GM12878 (cell line): ENCODE results near the gene NEGR1. TPM values are rescaled to one million over a fixed set of nuclear protein-coding genes. Genes with fewer than 3 reads are reported as not detected.

Experiments used
- ATAC-seq: fragments of 200-7000 bp; cut with Tn5 transposase; 3 replicates; pipeline ENCODE4 v1.9.1; 2020; ENCODE audit warnings: mild to moderate bottlenecking, moderate library complexity
- BruUV-seq: library from RNA; stranded (reverse); fragments of 400-500 nt; replicated peaks from 2 replicates; lab custom pipeline; 2021; lab: Mats Ljungman, UMichigan
- CTCF ChIA-PET: fragments of 300-600 bp; sonication (Branson Sonifier 250); formaldehyde crosslinking; extraction: SDS; loops from one replicate; lab custom pipeline; 2021; ENCODE audit warnings: inconsistent platforms; lab: Yijun Ruan, JAX
- POLR2A ChIA-PET: fragments of 350-600 bp; formaldehyde crosslinking; extraction: SDS; loops from one replicate; lab custom pipeline; 2021; ENCODE audit warnings: inconsistent platforms; lab: Charles Lee
- RAD21 ChIA-PET: fragments of 300-600 bp; sonication (Branson Sonifier 250); formaldehyde crosslinking; loops from one replicate; lab custom pipeline; 2023; ENCODE audit warnings: antibody characterized with exemption; ENCODE audit not compliant: unreplicated experiment; lab: Charles Lee
- SMC1A ChIA-PET: fragments of 300-600 bp; sonication (Branson Sonifier 250); formaldehyde crosslinking; loops from one replicate; lab custom pipeline; 2023; ENCODE audit not compliant: unreplicated experiment, uncharacterized antibody; lab: Charles Lee
- DNase-seq: peaks from one replicate; pipeline ENCODE4 v3.0.0-alpha.2; 2011; ENCODE audit warnings: low read depth, low spot score
- FAIRE-seq: peaks from 3 replicates; lab custom pipeline; 2011; peaks lifted over from hg19 to GRCh38; lab: Jason Lieb, UNC
- H2AFZ ChIP-seq: 2 replicates; pipeline ENCODE4 v1.6.0; 2011; ENCODE audit warnings: low read depth, low read length, control low read depth; ENCODE audit not compliant: control insufficient read depth
- H3K27ac ChIP-seq: 2 replicates; pipeline ENCODE4 v1.5.1; 2011; ENCODE audit warnings: control low read depth; ENCODE audit not compliant: control insufficient read depth, insufficient read depth
- H3K27me3 ChIP-seq, 2 experiments: replicated peaks in 1 of 2; 2 replicates each; pipeline versions ENCODE4 v1.6.0 to v1.6.1; 2011; ENCODE audit warnings: low read length in 1 of 2; ENCODE audit not compliant: control insufficient read depth in 2 of 2, insufficient read depth in 2 of 2
- H3K36me3 ChIP-seq, 2 experiments: 2 replicates each; pipeline ENCODE4 v1.5.1; 2011; ENCODE audit warnings: low read length in 1 of 2; ENCODE audit not compliant: control insufficient read depth in 2 of 2, insufficient read depth in 2 of 2
- H3K4me1 ChIP-seq: 2 replicates; pipeline ENCODE4 v1.6.1; 2011; ENCODE audit warnings: mild to moderate bottlenecking, low read length, moderate library complexity, mixed read lengths; ENCODE audit not compliant: control insufficient read depth, insufficient read depth
- H3K4me2 ChIP-seq: 2 replicates; pipeline ENCODE4 v1.6.0; 2011; ENCODE audit warnings: control low read depth; ENCODE audit not compliant: control insufficient read depth, insufficient read depth
- H3K4me3 ChIP-seq: fragments of 200-600 bp; sonication (generic); 2 replicates; pipeline ENCODE4 v1.5.1; 2016
- H3K79me2 ChIP-seq: 2 replicates; pipeline ENCODE4 v1.6.0; 2011; ENCODE audit warnings: low read length; ENCODE audit not compliant: control insufficient read depth, insufficient read depth
- H3K9ac ChIP-seq: 2 replicates; pipeline ENCODE4 v1.8.0; 2011; ENCODE audit warnings: low read length, control low read depth, mixed read lengths; ENCODE audit not compliant: control insufficient read depth, insufficient read depth
- H3K9me3 ChIP-seq: replicated peaks from 3 replicates; pipeline ENCODE4 v1.5.1; 2011; ENCODE audit warnings: mild to moderate bottlenecking, low read length; ENCODE audit not compliant: control insufficient read depth, insufficient read depth
- H4K20me1 ChIP-seq: 2 replicates; pipeline ENCODE4 v1.6.0; 2011; ENCODE audit not compliant: control insufficient read depth, insufficient read depth
- RELA ChIP-seq: fragments of 450-650 bp; IDR thresholded peaks from 2 replicates; pipeline ENCODE4 v1.8.0; 2014; ENCODE audit warnings: borderline replicate concordance; ENCODE audit not compliant: partially characterized antibody
- TCF3 ChIP-seq: IDR thresholded peaks from 2 replicates; pipeline ENCODE4 v1.6.1; 2012; ENCODE audit warnings: low read depth, mild to moderate bottlenecking, low read length, borderline replicate concordance; ENCODE audit not compliant: insufficient read depth
- YY1 ChIP-seq: IDR thresholded peaks from 2 replicates; pipeline ENCODE4 v1.6.1; 2011; ENCODE audit warnings: low read depth, mild to moderate bottlenecking, low read length
- WGBS: methylation state at CpG from one replicate; pipeline ENCODE4 v1.1.6; 2016; ENCODE audit warnings: low lambda C conversion rate; ENCODE audit not compliant: insufficient replicate concordance, insufficient coverage; ENCODE audit errors: missing lambda C conversion rate; 5-methylcytosine and 5-hydroxymethylcytosine counted together
- in situ Hi-C: fragments of 300-500 bp; cut with MboI; formaldehyde crosslinking; loops from 9 replicates; pipeline ENCODE4 v1.14.3; 2018; ENCODE audit warnings: mixed read lengths
- intact Hi-C: fragments of 100-400 bp; cut with micrococcal nuclease; formaldehyde crosslinking; loops from one replicate; pipeline ENCODE4 v1.14.2; 2022; ENCODE audit not compliant: unreplicated experiment
- polyA plus RNA-seq, 11 experiments: library from polyadenylated mRNA; depleted of rRNA in 4 of 11; unstranded in 6 of 11; stranded (reverse) in 5 of 11; fragments of >200 nt; fragmentation: Nextera tagmentation in 4 of 11; fragmentation: Illumina TruSeq in 1 of 11; extraction: Ambion mirVana in 4 of 11; extraction: Trizol in 1 of 11; gene quantifications; 1 replicate in 1 of 11; 2 replicates in 10 of 11; pipeline versions ENCODE4 v1.2.1 to v1.2.3, GENCODE V29; 2011 to 2016; ENCODE audit warnings: inconsistent platforms in 2 of 11, missing spikeins in 2 of 11, low read depth in 1 of 11
- total RNA-seq, 4 experiments: library from RNA; depleted of rRNA in 3 of 4; stranded (reverse); fragments of >200 nt in 3 of 4; fragmentation: Illumina TruSeq in 1 of 4; extraction: Trizol in 1 of 4; gene quantifications; 2 replicates each; pipeline versions ENCODE4 v1.2.1 to v1.2.3, GENCODE V29; 2013 to 2021
- TF ChIP-seq, protein P1 (sequence below): fragments of 450-650 bp; IDR thresholded peaks from 2 replicates; pipeline ENCODE4 v1.6.1; 2017; ENCODE audit warnings: mild to moderate bottlenecking, moderate library complexity
- TF ChIP-seq, protein P2 (sequence below): IDR thresholded peaks from 2 replicates; pipeline ENCODE4 v1.6.1; 2012; ENCODE audit warnings: low read depth, low read length, improper control_type of control experiment
- TF ChIP-seq, protein P3 (sequence below): IDR thresholded peaks from 2 replicates; pipeline ENCODE4 v1.6.1; 2011; ENCODE audit warnings: mild to moderate bottlenecking, low read depth, low read length, moderate library complexity; ENCODE audit not compliant: insufficient replicate concordance

NEGR1 gene
- total and polyA plus RNA-seq, 10 of the 15 experiments (the other 5 are each of a cell fraction or from before 2014, with no cell fraction given) = under 0.01 to 0.03 (median 0.01) TPM; not detected in 7

DNA sequence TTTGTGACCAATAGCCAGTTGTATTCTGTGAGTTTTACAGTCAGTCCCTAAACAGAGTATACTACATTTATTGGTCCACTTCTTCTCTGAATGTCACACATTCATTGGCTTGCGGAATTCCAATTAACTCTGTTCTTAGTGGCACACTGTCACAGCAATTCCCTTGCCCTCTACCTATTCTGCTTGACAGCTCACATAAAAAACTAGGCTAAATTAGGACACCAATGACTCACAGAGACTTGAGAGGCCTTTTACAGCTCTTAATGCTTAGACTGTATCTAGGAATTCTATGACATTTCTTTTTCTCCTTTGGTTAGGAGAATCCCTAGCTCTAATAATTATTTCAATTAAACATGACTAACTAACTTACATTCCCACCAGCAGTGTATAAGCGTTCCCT lies 104.1 kb downstream of the NEGR1 start (continued):
- TF ChIP-seq, protein P1, sequence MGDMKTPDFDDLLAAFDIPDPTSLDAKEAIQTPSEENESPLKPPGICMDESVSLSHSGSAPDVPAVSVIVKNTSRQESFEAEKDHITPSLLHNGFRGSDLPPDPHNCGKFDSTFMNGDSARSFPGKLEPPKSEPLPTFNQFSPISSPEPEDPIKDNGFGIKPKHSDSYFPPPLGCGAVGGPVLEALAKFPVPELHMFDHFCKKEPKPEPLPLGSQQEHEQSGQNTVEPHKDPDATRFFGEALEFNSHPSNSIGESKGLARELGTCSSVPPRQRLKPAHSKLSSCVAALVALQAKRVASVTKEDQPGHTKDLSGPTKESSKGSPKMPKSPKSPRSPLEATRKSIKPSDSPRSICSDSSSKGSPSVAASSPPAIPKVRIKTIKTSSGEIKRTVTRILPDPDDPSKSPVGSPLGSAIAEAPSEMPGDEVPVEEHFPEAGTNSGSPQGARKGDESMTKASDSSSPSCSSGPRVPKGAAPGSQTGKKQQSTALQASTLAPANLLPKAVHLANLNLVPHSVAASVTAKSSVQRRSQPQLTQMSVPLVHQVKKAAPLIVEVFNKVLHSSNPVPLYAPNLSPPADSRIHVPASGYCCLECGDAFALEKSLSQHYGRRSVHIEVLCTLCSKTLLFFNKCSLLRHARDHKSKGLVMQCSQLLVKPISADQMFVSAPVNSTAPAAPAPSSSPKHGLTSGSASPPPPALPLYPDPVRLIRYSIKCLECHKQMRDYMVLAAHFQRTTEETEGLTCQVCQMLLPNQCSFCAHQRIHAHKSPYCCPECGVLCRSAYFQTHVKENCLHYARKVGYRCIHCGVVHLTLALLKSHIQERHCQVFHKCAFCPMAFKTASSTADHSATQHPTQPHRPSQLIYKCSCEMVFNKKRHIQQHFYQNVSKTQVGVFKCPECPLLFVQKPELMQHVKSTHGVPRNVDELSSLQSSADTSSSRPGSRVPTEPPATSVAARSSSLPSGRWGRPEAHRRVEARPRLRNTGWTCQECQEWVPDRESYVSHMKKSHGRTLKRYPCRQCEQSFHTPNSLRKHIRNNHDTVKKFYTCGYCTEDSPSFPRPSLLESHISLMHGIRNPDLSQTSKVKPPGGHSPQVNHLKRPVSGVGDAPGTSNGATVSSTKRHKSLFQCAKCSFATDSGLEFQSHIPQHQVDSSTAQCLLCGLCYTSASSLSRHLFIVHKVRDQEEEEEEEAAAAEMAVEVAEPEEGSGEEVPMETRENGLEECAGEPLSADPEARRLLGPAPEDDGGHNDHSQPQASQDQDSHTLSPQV = no peak

DNA sequence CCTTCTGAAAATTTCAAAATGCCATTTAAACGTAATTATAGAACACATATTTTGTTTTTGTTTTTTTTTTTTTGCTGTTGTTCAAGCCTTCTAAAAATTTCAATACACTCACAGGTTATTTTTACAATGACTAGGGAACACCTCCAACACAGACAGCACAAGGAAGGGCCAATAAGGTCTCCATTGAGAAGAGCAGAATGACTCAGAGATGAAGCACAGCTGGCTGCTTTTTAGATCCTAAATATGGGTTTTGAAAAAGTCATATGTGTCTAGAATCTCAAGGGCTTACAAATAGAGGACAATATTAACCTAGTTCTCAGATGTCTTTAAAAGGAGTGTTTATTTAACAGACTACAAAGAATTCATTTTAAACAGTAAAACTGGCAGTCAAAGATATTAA lies 104.6 kb downstream of the NEGR1 start:
- no peaks in the 10 kb centered on the region for H4K20me1 ChIP-seq
- H3K4me3 ChIP-seq = no peak overlapping the region
- no peaks in the 10 kb centered on the region for H3K36me3 ChIP-seq
- no peaks in the 10 kb centered on the region for H3K4me1 ChIP-seq
- H3K79me2 ChIP-seq = no peaks in the 10 kb centered on the region
- no peak overlapping the region for H2AFZ ChIP-seq
- H3K4me2 ChIP-seq = no peak overlapping the region
- POLR2A ChIA-PET = no interaction called here
- ATAC-seq (no peak), FAIRE-seq (no peak), DNase-seq (no peak)
- no peaks in the 10 kb centered on the region for H3K27me3 ChIP-seq
- WGBS = 0% methylated on average over 1 of the region's 1 CpG
- in situ Hi-C loops (no loop called here), intact Hi-C loops (no loop called here)
- no peak overlapping the region for H3K9ac ChIP-seq
- H3K9me3 ChIP-seq = no peaks in the 10 kb centered on the region
- CTCF ChIA-PET = interaction anchor here (0.6 kb wide), 1 partner anchor 498 kb away, joined by 3 read pairs; no protein-coding TSS in a partner anchor
- RAD21 ChIA-PET = interaction anchor here (0.6 kb wide), 1 partner anchor 39 kb away, joined by 3 read pairs; no protein-coding TSS in a partner anchor
- BruUV-seq = no TSS peak
- no peak overlapping the region for H3K27ac ChIP-seq
- SMC1A ChIA-PET = no interaction called here
- TF ChIP-seq, protein P2, sequence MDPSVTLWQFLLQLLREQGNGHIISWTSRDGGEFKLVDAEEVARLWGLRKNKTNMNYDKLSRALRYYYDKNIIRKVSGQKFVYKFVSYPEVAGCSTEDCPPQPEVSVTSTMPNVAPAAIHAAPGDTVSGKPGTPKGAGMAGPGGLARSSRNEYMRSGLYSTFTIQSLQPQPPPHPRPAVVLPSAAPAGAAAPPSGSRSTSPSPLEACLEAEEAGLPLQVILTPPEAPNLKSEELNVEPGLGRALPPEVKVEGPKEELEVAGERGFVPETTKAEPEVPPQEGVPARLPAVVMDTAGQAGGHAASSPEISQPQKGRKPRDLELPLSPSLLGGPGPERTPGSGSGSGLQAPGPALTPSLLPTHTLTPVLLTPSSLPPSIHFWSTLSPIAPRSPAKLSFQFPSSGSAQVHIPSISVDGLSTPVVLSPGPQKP = no peak
- no peak for TF ChIP-seq YY1
- TF ChIP-seq, protein P3, sequence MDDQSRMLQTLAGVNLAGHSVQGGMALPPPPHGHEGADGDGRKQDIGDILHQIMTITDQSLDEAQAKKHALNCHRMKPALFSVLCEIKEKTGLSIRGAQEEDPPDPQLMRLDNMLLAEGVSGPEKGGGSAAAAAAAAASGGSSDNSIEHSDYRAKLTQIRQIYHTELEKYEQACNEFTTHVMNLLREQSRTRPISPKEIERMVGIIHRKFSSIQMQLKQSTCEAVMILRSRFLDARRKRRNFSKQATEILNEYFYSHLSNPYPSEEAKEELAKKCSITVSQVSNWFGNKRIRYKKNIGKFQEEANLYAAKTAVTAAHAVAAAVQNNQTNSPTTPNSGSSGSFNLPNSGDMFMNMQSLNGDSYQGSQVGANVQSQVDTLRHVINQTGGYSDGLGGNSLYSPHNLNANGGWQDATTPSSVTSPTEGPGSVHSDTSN = no peak
- TF ChIP-seq, protein P1 = no peak
- TF ChIP-seq RELA = no peak
- no peak for TF ChIP-seq TCF3
